Motor neuron (in vitro differentiated cells): ENCODE data around the gene CFAP61. TPM values are rescaled to one million over a fixed set of nuclear protein-coding genes. Genes with fewer than 3 reads are reported as not detected.
A peak's percentile ranks its signal among the peaks of the same experiment; 100 is the strongest.
"Not testable (repeated sequence)": the region's sequence is repeated elsewhere in the genome, so short reads cannot be mapped to it uniquely, and the experiment has no call there.

Source experiments
- ATAC-seq, 8 experiments: fragments of 200-7000 bp; cut with Tn5 transposase; replicated peaks in 6 of 8; 2 replicates each; pipeline ENCODE4 v1.8.0; 2021; ENCODE audit warnings: mild to moderate bottlenecking in 8 of 8, moderate library complexity in 8 of 8
- H3K27ac ChIP-seq, 2 donors: fragments of 250-450 bp; sonication (Bioruptor Pico); 2 replicates each; pipeline ENCODE4 v1.9.0; 2021; ENCODE audit warnings: antibody characterized with exemption in 2 of 2, mild to moderate bottlenecking in 2 of 2, moderate library complexity in 1 of 2
- H3K4me1 ChIP-seq, 2 donors: fragments of 250-450 bp; sonication (Bioruptor Pico); replicated peaks in 1 of 2; 2 replicates each; pipeline ENCODE4 v1.6.1; 2021; ENCODE audit warnings: antibody characterized with exemption in 2 of 2, mild to moderate bottlenecking in 2 of 2, moderate library complexity in 1 of 2
- H3K4me3 ChIP-seq, 5 donors: fragments of 250-450 bp; sonication (Bioruptor Pico); 2 replicates each; pipeline ENCODE4 v1.9.0; 2021; ENCODE audit warnings: antibody characterized with exemption in 5 of 5, mild to moderate bottlenecking in 5 of 5, moderate library complexity in 4 of 5
- WGBS, 10 experiments: fragments of 450-650 bp; shearing (Covaris generic); methylation state at CpG; one replicate each; pipeline ENCODE4 v1.0.0; 2022; 5-methylcytosine and 5-hydroxymethylcytosine counted together
- in situ Hi-C, 9 experiments: fragments of 400-800 bp; cut with MboI; loops; one replicate each; pipeline ENCODE4 v1.15.0; 2021; ENCODE audit warnings: low sequenced_read_pairs in 9 of 9, low pct_unique_long_range_greater_than_20kb in 2 of 9; ENCODE audit not compliant: unreplicated experiment in 9 of 9
- total RNA-seq, 8 experiments: library from RNA; unstranded; fragments of 300-600 nt; gene quantifications; 2 replicates each; pipeline versions ENCODE4 v1.2.3 to v1.2.4, GENCODE V29; 2022

CFAP61 gene
- total RNA-seq, 8 experiments from 2014 or later, result 0.36 to 13.0 (median 1.3) TPM

DNA sequence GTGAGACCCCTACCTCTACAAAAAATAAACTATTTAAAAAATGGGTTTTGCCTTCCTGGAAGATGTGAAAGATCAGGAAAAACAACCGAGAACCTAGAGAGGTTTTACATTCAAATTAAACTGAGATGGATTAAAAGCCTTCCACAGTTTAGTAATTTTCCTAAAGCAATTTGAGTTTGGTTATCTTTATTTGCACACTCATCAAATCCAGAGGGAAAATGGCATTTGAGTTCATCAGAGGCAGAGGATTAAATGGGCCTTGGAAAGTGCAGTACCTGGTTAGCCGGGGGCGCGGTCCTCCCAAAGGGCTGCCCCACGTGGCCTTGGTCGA, 158.6 kb downstream of the CFAP61 start:
- WGBS, 10 experiments, result 33 to 100% (median 78%) methylated on average over 1 to 6 of the region's 6 CpGs
- H3K4me3 ChIP-seq, result no peak overlapping the region
- H3K4me1 ChIP-seq, result peaks cover 59 to 66% of the 10 kb centered on the region in 2 donors
- ATAC-seq, result no peak
- in situ Hi-C loops, result no loop called here
- no peak overlapping the region for H3K27ac ChIP-seq

DNA sequence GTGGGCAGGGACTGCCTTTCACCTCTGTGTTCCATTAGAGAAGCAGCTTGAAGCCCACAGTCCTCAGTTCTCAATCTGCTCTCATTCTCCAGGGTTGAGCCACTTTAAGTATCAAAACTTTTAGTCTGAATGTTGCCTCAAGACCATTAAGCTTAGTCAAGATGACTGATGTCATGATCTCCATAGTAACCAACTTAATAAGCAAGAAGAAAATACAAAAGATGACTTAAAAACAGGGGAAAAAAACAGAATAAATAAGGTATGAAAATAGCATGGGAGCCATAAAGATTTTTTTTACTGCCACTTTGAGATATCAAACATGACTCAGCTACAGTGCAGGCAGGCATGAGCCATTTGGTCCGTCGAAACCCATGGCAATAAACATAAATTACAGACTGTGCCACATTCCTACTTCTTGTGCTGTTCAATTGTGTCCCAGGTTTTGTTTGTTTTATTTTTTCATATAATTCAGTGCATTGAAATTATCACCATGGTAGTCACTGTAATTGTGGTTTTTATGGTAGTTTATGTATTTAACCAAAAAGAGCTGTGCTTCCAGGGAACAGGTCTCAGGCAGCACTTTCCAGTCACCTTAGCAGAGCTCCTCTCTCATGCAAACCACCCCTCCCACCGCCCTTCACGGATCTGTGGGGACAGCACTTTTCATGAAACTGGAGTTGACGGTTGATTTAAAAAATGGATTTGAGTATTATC, 159.1 kb downstream of the CFAP61 start:
- peaks cover 65 to 70% of the 10 kb centered on the region in 2 donors for H3K4me1 ChIP-seq
- in situ Hi-C loops, result no loop called here
- no peak overlapping the region for H3K27ac ChIP-seq
- H3K4me3 ChIP-seq, result no peak overlapping the region
- ATAC-seq, result peak in 5 of 8 experiments; percentile 51 to 84 (median 73)
- 8 to 56% (median 36%) methylated on average over 2 to 5 of the region's 5 CpGs; no CpG with 5 or more reads in 3 of the 10 experiments for WGBS, 10 experiments

- Histone ChIP-seq H3K4me1 (peaks cover 69 to 74% of the 10 kb centered on the region in 2 donors), H3K27ac (no peak overlapping the region), H3K4me3 (no peak overlapping the region)
- ATAC-seq, result no peak
- in situ Hi-C loops, result no loop called here
- WGBS, 10 experiments, result 39 to 100% (median 86%) methylated on average over 1 to 8 of the region's 11 CpGs; no CpG with 5 or more reads in 3 of the 10 experiments
Measured at GRCh38 chr20:20211988-20212518, 159.7 kb downstream of the CFAP61 start.

GRCh38 chr20:20212675-20213096, 160.4 kb downstream of the CFAP61 start:
- peak in 5 of 8 experiments; percentile 3 to 57 (median 30) for ATAC-seq
- WGBS, 10 experiments, result 73 to 100% (median 80%) methylated on average over 1 to 3 of the region's 5 CpGs; no CpG with 5 or more reads in 7 of the 10 experiments
- H3K27ac ChIP-seq, result no peak overlapping the region
- peaks cover 69 to 74% of the 10 kb centered on the region in 2 donors for H3K4me1 ChIP-seq
- H3K4me3 ChIP-seq, result no peak overlapping the region
- in situ Hi-C loops, result no loop called here

DNA sequence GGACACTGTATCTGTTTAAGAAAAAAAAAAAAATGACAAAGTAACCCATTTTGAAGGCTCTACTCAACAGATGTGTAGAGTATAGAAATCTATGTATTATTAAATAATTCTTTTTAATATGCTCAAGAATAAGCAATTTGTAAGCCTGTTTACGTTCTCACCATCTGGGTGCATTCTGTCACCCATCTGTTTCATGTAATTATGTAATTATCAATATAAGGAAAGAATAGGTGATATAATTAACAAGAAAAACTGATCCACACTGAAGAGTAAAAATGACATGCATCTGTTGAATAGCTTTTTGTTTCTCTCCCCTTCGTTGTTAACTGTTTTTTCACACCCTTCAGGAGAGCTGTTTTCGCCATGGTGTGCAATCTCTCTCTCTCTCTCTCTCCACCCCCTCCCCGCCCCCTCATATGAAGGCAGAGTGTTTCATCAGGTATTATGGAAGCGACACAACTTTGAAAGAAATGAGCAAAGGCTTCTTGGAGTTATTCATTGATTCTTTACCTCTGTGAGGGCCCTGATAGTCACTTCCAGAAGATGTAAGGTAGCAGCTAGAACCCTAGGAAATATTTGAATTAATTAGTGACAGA, 161.3 kb downstream of the CFAP61 start:
- H3K27ac ChIP-seq, result no peak overlapping the region
- in situ Hi-C loops, result no loop called here
- H3K4me3 ChIP-seq, result no peak overlapping the region
- 0 to 100% (median 81%) methylated on average over 1 to 5 of the region's 5 CpGs; no CpG with 5 or more reads in 1 of the 10 experiments for WGBS, 10 experiments
- no peak for ATAC-seq
- peaks cover 70 to 75% of the 10 kb centered on the region in 2 donors for H3K4me1 ChIP-seq

DNA sequence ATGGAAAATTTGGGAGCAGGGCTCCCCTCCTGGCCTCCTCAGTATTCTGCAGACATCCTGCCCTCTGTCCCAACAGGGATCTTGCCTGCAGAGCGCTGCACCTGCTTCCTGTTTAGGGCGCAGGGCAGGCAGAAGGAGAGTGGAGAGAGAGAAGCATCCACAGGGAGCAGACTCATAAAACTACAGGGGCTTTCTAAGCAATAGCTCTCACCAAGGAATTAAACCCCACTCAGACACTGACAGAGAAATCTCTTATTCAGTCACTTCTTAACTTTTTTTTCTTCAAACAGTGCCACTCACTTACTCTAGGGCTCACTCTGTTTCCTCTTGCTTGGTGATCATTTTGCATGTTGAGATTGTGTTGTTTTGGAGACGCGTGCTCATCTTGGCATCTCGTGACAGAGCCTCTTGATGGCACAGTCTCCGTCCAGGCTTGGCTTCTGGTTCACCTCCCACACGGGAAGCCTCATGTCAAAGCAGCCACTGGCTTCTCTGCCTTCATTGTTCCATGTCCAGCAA, 162.5 kb downstream of the CFAP61 start:
- in situ Hi-C loops, result no loop called here
- Histone ChIP-seq H3K4me3 (no peak overlapping the region), H3K4me1 (peaks cover 70 to 75% of the 10 kb centered on the region in 2 donors), H3K27ac (no peak overlapping the region)
- 16 to 100% (median 75%) methylated on average over 1 to 7 of the region's 7 CpGs; no CpG with 5 or more reads in 3 of the 10 experiments for WGBS, 10 experiments
- ATAC-seq, result no peak

DNA sequence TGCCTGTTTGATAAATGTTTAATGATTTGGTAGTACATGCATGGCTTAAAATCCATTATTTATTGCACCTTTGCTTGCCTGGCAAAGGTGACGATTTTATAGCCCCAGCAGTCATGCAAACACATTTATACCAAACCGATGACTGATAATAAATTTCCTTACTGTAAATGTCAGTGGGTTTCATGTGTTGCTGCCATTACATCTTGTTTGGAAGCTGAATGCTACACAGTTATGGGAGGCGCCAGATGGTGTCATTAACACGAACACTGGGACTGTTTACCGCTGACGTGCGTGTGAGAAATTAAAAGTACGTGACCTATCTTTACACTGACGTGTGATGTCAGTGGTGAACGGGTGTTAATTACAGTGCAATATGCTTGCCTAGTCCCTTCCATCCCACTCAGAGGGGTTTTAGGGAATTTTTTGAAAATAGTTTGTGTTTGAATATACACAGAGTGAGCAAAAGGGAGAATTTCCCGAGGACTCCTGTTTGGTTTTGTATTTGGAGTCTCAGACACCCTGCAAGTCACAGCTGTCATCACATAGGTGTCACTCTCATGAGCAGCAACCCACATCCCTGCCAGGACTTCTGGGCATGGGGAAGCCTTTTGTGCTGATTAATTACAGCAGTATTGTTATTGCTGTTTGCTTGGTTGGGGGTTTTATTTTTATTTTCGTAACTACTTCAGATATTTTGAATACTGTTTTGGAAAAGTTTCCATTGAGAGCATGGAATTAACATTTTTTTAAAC, 163.8 kb downstream of the CFAP61 start:
- in situ Hi-C loops, result no loop called here
- WGBS, 10 experiments, result 3 to 57% (median 33%) methylated on average over 4 to 12 of the region's 12 CpGs; no CpG with 5 or more reads in 1 of the 10 experiments
- ATAC-seq, result peak in 7 of 8 experiments; percentile 26 to 86 (median 79)

DNA sequence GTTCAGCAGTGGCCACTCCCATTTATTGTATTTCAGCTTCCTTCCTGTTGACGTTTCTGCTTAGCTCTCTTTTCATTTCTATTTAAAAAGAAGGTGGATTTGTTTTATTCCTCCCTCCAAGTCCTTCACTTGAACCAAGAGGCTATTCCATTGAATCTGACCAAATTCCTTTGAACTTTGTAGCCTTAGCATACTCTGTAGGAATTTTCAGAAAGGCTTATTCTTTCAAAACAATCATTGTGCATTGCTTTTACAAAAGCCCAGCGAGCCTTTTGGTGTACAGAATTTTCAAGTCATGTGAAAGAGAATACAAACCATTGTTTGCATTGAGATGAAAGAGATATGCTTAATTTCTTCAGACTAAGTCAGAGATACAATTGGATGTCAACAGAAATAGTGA, 164.6 kb downstream of the CFAP61 start:
- WGBS, 10 experiments, result 5 to 63% (median 29%) methylated on average over 1 to 2 of the region's 2 CpGs
- Histone ChIP-seq H3K4me3 (no peak overlapping the region), H3K27ac (no peak overlapping the region), H3K4me1 (peaks cover 49 to 55% of the 10 kb centered on the region in 2 donors)
- in situ Hi-C loops, result no loop called here
- ATAC-seq, result no peak

More for the DNA sequence above, 163.8 kb downstream of the CFAP61 start:
- Histone ChIP-seq H3K4me3 (no peak overlapping the region), H3K4me1 (peaks cover 57 to 63% of the 10 kb centered on the region in 2 donors), H3K27ac (peak overlapping the region; percentile 59 to 60)

DNA sequence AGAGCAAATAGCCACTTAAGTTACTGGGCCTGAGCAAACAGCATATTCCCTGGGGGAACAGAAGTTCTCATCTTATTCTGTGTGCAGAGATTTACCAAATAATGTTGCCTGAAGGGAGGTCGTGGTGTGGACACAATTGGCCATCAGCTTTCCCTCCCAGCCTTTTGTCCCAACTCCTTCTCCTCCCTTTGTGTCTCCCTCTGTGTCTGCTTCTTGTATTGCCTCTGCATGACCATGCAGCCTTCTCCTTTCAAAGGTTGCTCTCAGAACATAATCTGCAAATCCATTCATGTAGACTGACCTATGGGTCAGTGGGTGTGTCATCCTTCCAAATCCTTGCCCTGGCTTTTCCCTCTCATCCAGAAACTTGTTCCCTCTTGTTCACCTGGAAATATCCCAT, 165.3 kb downstream of the CFAP61 start:
- in situ Hi-C loops, result no loop called here
- no peak for ATAC-seq
- Histone ChIP-seq H3K27ac (no peak overlapping the region), H3K4me3 (no peak overlapping the region), H3K4me1 (peaks cover 42 to 48% of the 10 kb centered on the region in 2 donors)
- WGBS, 10 experiments, result 0 to 25% (median 0%) methylated on average over 1 of the region's 1 CpG; no CpG with 5 or more reads in 5 of the 10 experiments

DNA sequence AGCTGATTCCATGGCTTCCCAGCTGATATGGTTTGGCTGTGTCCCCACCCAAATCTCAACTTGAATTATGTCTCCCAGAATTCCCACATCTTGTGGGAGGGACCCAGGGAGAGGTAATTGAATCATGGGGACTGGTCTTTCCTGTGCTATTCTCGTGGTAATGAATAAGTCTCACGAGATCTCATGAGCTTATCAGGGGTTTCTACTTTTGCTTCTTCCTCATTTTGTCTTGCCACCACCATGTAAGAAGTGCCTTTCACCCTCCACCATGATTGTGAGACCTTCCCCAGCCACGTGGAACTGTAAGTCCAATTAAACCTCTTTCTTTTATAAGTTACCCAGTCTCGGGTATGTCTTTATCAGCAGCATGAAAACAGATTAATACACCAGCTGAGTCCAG, 165.8 kb downstream of the CFAP61 start:
- peaks cover 38 to 44% of the 10 kb centered on the region in 2 donors for H3K4me1 ChIP-seq
- H3K4me3 ChIP-seq, in situ Hi-C loops, ATAC-seq, H3K27ac ChIP-seq: not testable (repeated sequence)
- WGBS, 10 experiments, result 7 to 100% (median 80%) methylated on average over 1 to 4 of the region's 4 CpGs; no CpG with 5 or more reads in 1 of the 10 experiments

DNA sequence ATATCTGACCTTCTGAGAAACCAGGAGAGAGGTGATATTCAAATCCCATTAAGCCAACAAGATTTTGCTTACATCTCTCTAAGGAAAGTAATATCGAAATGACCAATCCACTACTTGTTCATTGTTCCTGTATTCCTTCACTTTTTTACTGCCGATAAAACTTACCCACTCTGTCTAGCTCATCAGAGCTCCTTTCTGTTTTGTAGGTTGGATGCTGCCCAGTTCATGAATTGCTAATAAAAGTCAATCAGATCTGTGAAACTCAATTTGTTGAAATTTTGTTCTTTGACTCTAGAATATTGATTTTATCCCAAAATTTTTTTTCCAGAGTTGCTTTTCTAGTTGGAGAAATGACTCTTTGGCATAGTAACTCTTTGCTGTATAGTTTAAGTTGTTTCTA, 166.7 kb downstream of the CFAP61 start:
- Histone ChIP-seq H3K4me3 (no peak overlapping the region), H3K27ac (no peak overlapping the region), H3K4me1 (peaks cover 32 to 36% of the 10 kb centered on the region in 2 donors)
- in situ Hi-C loops, result no loop called here
- no peak for ATAC-seq
- WGBS, 10 experiments, result 50 to 100% (median 91%) methylated on average over 1 to 2 of the region's 2 CpGs; no CpG with 5 or more reads in 1 of the 10 experiments

GRCh38 chr20:20220134-20220533, 167.8 kb downstream of the CFAP61 start:
- peak in 2 of 8 experiments; percentile 32 to 79 for ATAC-seq
- Histone ChIP-seq H3K27ac (no peak overlapping the region), H3K4me1 (peaks cover 26 to 30% of the 10 kb centered on the region in 2 donors), H3K4me3 (no peak overlapping the region)
- WGBS, 10 experiments, result 0 to 89% (median 80%) methylated on average over 1 to 5 of the region's 5 CpGs; no CpG with 5 or more reads in 3 of the 10 experiments
- in situ Hi-C loops, result no loop called here
